MM.1S (cell line): Measurements from ENCODE around the gene GOLPH3.
"Not testable (repeated sequence)": the region's sequence is repeated elsewhere in the genome, so short reads cannot be mapped to it uniquely, and the experiment has no call there.

Experiments
- DNase-seq: peaks from one replicate; pipeline ENCODE4 v3.0.0-alpha.2; 2015
- H2AFZ ChIP-seq: fragments of 300-600 bp; sonication (generic); 2 replicates; pipeline ENCODE4 v1.6.0; 2016; ENCODE audit warnings: antibody characterized with exemption, low read length
- H3F3A ChIP-seq: fragments of 300-600 bp; sonication (generic); 2 replicates; pipeline ENCODE4 v1.6.1; 2016; ENCODE audit warnings: mild to moderate bottlenecking, antibody characterized with exemption, low read length, moderate library complexity, mixed read lengths; ENCODE audit not compliant: insufficient read depth
- H3K27ac ChIP-seq: fragments of 300-600 bp; sonication (generic); 2 replicates; pipeline ENCODE4 v1.5.1; 2016; ENCODE audit warnings: mild to moderate bottlenecking, low read length
- H3K27me3 ChIP-seq: fragments of 300-600 bp; sonication (generic); replicated peaks from 2 replicates; pipeline ENCODE4 v1.6.0; 2016; ENCODE audit warnings: low read length; ENCODE audit not compliant: insufficient read depth
- H3K36me3 ChIP-seq: fragments of 300-600 bp; sonication (generic); replicated peaks from 2 replicates; pipeline ENCODE4 v1.6.1; 2016; ENCODE audit warnings: mild to moderate bottlenecking, low read length, mixed read lengths; ENCODE audit not compliant: insufficient read depth
- H3K4me1 ChIP-seq: fragments of 300-600 bp; sonication (generic); 2 replicates; pipeline ENCODE4 v1.6.1; 2016; ENCODE audit warnings: low read length, mixed read lengths
- H3K4me2 ChIP-seq: fragments of 300-600 bp; sonication (generic); 2 replicates; pipeline ENCODE4 v1.6.0; 2016; ENCODE audit warnings: low read depth, low read length
- H3K4me3 ChIP-seq: fragments of 300-600 bp; sonication (generic); 2 replicates; pipeline ENCODE4 v1.5.1; 2016; ENCODE audit warnings: low read length, mixed read lengths
- H3K79me2 ChIP-seq: fragments of 300-600 bp; sonication (generic); 2 replicates; pipeline ENCODE4 v1.6.1; 2016; ENCODE audit warnings: mixed run types, low read length, mixed read lengths
- H3K9ac ChIP-seq: fragments of 300-600 bp; sonication (generic); 2 replicates; pipeline ENCODE4 v1.6.1; 2016; ENCODE audit warnings: low read length, mixed read lengths
- H3K9me2 ChIP-seq: fragments of 300-600 bp; sonication (generic); replicated peaks from 2 replicates; pipeline ENCODE4 v1.6.1; 2016; ENCODE audit warnings: mild to moderate bottlenecking, low read length, mixed read lengths; ENCODE audit not compliant: insufficient read depth
- H3K9me3 ChIP-seq: fragments of 300-600 bp; sonication (generic); replicated peaks from 2 replicates; pipeline ENCODE4 v1.6.1; 2016; ENCODE audit warnings: mild to moderate bottlenecking, low read length, mixed read lengths; ENCODE audit not compliant: insufficient read depth
- H4K20me1 ChIP-seq: fragments of 300-600 bp; sonication (generic); 2 replicates; pipeline ENCODE4 v1.6.1; 2016; ENCODE audit warnings: mild to moderate bottlenecking, low read length, moderate library complexity, mixed read lengths; ENCODE audit not compliant: insufficient read depth
- EZH2 ChIP-seq: fragments of 300-600 bp; sonication (generic); optimal IDR thresholded peaks from 2 replicates; pipeline ENCODE3; 2017; ENCODE audit warnings: low read depth, mild to moderate bottlenecking, antibody characterized with exemption, low read length, mixed read lengths
- EZH2phosphoT487 ChIP-seq: fragments of 300-600 bp; sonication (generic); IDR thresholded peaks from 2 replicates; pipeline ENCODE4 v1.6.1; 2018; ENCODE audit warnings: antibody characterized with exemption, low read length
- TF ChIP-seq, protein P1 (sequence below): fragments of 300-600 bp; sonication (generic); IDR thresholded peaks from 2 replicates; pipeline ENCODE4 v1.5.1; 2016; ENCODE audit warnings: antibody characterized with exemption, low read length, mixed read lengths

Gene GOLPH3

DNA sequence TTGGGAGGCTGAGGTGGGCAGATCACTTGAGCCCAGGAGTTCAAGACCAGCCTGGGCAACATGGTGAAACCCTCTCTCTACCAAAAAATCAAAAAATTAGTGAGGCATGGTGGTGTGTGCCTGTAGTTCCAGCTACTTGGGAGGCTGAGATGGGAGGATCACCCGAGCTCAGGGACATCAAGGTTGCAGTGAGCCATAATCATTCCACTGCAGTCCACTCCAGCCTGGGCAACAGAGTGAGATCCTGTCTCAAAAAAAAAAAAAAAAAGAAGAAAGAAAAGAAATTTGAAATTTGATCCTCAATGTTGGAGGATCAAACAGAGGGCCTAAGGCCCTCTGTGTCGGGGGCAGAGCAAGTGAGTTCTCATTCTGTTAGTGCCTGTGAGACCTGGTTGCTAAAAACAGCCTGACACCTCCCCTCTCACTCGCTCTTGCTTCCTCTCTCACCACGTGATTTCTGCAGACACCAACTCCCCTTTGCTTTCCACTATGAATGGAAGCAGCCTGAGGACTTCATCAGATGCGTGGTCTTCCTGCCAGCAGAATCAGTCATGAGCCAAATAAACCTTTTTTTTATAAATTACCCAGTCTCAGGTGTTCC lies 8.4 kb upstream of the GOLPH3 start:
- TF ChIP-seq EZH2: no peak
- TF ChIP-seq, protein P1, sequence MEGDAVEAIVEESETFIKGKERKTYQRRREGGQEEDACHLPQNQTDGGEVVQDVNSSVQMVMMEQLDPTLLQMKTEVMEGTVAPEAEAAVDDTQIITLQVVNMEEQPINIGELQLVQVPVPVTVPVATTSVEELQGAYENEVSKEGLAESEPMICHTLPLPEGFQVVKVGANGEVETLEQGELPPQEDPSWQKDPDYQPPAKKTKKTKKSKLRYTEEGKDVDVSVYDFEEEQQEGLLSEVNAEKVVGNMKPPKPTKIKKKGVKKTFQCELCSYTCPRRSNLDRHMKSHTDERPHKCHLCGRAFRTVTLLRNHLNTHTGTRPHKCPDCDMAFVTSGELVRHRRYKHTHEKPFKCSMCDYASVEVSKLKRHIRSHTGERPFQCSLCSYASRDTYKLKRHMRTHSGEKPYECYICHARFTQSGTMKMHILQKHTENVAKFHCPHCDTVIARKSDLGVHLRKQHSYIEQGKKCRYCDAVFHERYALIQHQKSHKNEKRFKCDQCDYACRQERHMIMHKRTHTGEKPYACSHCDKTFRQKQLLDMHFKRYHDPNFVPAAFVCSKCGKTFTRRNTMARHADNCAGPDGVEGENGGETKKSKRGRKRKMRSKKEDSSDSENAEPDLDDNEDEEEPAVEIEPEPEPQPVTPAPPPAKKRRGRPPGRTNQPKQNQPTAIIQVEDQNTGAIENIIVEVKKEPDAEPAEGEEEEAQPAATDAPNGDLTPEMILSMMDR: no peak
- TF ChIP-seq EZH2phosphoT487: no peak
- DNase-seq: peak; percentile 21
- H3K27me3 ChIP-seq: no peaks in the 10 kb centered on the region
- H3K9me2 ChIP-seq: no peaks in the 10 kb centered on the region
- H3K9me3 ChIP-seq: no peaks in the 10 kb centered on the region
- H3K9ac ChIP-seq: no peak overlapping the region
- H3K4me3 ChIP-seq: no peak overlapping the region
- no peak overlapping the region for H3K27ac ChIP-seq
- H3K4me2 ChIP-seq: 0 out of 2 replicates have a peak overlapping the region, but pooled peaks have one; percentile 8
- no peaks in the 10 kb centered on the region for H3K36me3 ChIP-seq
- no peaks in the 10 kb centered on the region for H3F3A ChIP-seq
- H3K4me1 ChIP-seq: peaks cover 10% of the 10 kb centered on the region; the same call in 1 of the 2 replicates
- H2AFZ ChIP-seq: 0 out of 2 replicates have a peak overlapping the region, but pooled peaks have one; percentile 1
- H3K79me2 ChIP-seq: no peaks in the 10 kb centered on the region
- H4K20me1 ChIP-seq: no peaks in the 10 kb centered on the region

DNA sequence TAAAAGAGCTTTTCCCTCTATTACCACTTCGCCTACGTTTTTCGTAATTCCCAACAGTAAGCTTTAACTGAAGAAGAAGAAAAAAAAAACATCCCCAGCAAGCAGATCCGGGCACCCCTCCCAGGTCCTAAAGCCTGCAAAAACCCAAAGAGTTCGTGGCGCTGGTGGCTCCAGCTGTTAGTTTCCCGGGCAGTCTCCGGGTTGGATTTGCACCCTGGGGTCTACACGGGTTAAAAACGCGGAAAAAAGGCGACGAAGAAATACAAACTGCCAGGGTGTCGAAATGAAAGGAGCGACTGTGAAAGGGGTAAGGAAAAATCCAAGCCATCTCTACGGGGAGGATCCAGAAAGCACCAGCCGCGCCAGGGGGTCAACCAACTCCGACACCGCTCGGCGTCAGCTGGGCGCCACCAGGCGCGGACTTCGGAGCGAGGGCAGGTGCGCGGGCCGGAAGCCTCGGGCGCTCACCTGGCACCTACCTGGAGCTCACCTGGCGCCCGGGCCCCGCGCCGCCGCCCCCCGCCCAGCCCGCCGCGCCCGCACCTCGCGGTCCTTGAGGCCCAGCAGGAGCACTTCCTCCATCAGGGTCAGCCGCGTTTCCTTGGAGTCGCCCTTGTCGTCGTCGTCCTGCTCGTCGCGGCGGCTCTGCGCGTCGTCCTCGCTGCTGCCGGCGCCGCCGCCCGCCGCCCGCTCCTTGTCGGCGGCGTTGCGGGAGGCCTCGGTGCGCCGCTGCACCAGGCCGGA lies 680 bp downstream of the GOLPH3 start:
- Histone ChIP-seq H3F3A (peaks cover 16% of the 10 kb centered on the region; the same call in 1 of the 2 replicates), H3K4me2 (peak overlapping the region; percentile 78), H4K20me1 (peaks cover 18% of the 10 kb centered on the region; the same call in 1 of the 2 replicates), H2AFZ (peak overlapping the region; percentile 71), H3K9me2 (no peaks in the 10 kb centered on the region), H3K4me3 (peak overlapping the region; percentile 80), H3K79me2 (peaks cover 61% of the 10 kb centered on the region), H3K36me3 (peaks cover 11% of the 10 kb centered on the region), H3K9ac (peak overlapping the region; percentile 96), H3K27ac (peak overlapping the region; percentile 99), H3K27me3 (no peaks in the 10 kb centered on the region), H3K4me1 (0 out of 2 replicates have a peak, but pooled peaks cover 4% of the 10 kb centered on the region), H3K9me3 (no peaks in the 10 kb centered on the region)
- TF ChIP-seq EZH2phosphoT487 (no peak), EZH2 (no peak)
- TF ChIP-seq, protein P1: no peak
- DNase-seq: peak; percentile 71

DNA sequence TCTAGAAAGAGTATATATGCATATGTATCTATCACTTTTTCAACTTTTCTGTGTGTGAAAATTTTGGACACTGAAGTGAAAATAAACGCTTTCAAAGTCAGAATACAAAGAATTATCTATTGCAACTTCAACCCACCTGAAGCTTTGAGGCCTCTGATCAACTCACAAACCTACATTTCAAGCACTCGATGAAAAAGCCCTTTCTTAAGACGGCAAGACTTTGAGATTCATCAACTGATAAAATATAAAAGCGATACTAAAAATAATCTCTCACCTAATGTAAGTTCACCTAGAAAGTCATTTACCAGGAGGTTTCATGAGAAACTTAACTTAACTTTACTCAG lies 1.2 kb downstream of the GOLPH3 start:
- peak overlapping the region; percentile 96 for H3K9ac ChIP-seq
- no peaks in the 10 kb centered on the region for H3K27me3 ChIP-seq
- TF ChIP-seq, protein P1: no peak
- no peak for TF ChIP-seq EZH2phosphoT487
- no peak for TF ChIP-seq EZH2
- H3K27ac ChIP-seq: peak overlapping the region; percentile 99
- no peaks in the 10 kb centered on the region for H3K9me3 ChIP-seq
- peaks cover 20% of the 10 kb centered on the region; the same call in 1 of the 2 replicates for H4K20me1 ChIP-seq
- H3F3A ChIP-seq: peaks cover 16% of the 10 kb centered on the region; the same call in 1 of the 2 replicates
- no peak overlapping the region for H2AFZ ChIP-seq
- H3K4me1 ChIP-seq: peaks cover 4% of the 10 kb centered on the region; the same call in 1 of the 2 replicates
- H3K36me3 ChIP-seq: peaks cover 16% of the 10 kb centered on the region
- peaks cover 67% of the 10 kb centered on the region for H3K79me2 ChIP-seq
- H3K4me2 ChIP-seq: peak overlapping the region; percentile 47
- H3K9me2 ChIP-seq: no peaks in the 10 kb centered on the region
- no peak for DNase-seq
- peak overlapping the region; percentile 80 for H3K4me3 ChIP-seq

DNA sequence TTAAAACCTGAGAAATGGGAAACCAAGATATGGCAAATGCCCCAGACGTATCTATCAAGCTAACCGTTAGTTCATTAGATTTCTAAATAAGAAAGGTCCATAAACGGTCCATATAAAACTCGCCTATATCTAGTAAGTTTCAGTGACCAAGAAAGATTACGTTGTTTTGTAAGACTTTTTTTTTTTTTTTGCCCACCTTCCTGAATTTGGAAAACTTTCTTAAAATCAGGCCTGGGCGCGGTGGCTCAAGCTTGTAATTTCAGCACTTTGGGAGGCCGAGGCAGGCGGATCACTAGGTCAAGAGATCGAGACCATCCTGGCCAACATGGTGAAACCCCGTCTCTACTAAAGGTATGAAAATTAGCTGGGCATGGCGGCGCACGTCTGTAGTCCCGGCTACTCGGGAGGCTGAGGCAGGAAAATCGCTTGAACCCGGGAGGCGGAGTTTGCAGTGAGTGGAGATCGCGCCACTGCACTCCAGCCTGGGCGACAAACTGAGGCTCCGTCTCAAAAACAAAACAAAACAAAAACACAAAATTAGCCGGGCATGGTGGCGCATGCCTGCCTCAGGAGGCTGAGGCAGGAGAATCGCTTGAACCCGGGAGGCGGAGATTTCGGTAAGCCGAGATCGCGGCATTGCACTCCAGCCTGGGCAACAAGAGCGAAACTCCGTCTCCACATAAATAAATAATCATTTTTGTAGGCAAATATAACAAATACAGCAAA lies 1.8 kb downstream of the GOLPH3 start:
- H3K27me3 ChIP-seq, H3K9me2 ChIP-seq, H3K9me3 ChIP-seq, H2AFZ ChIP-seq, H3K4me1 ChIP-seq: not testable (repeated sequence)
- H3F3A ChIP-seq: peaks cover 16% of the 10 kb centered on the region; the same call in 1 of the 2 replicates
- H3K4me3 ChIP-seq: peak overlapping the region; percentile 80
- peak overlapping the region; percentile 96 for H3K9ac ChIP-seq
- peaks cover 20% of the 10 kb centered on the region; the same call in 1 of the 2 replicates for H4K20me1 ChIP-seq
- peak; percentile 43 for DNase-seq
- H3K36me3 ChIP-seq: peaks cover 16% of the 10 kb centered on the region
- peak overlapping the region; percentile 99 for H3K27ac ChIP-seq
- peaks cover 72% of the 10 kb centered on the region for H3K79me2 ChIP-seq
- H3K4me2 ChIP-seq: peak overlapping the region; percentile 47
